HG02884 (cell line): Measurements from ENCODE around the gene ARL2BP.
"Not testable (repeated sequence)": the region's sequence is repeated elsewhere in the genome, so short reads cannot be mapped to it uniquely, and the experiment has no call there.

Experiments used
- ATAC-seq: cut with Tn5 transposase; IDR thresholded peaks from one replicate; pipeline ENCODE4 v1.9.1; 2021; ENCODE audit warnings: mild to moderate bottlenecking, moderate library complexity; ENCODE audit not compliant: unreplicated experiment

The ARL2BP gene

DNA sequence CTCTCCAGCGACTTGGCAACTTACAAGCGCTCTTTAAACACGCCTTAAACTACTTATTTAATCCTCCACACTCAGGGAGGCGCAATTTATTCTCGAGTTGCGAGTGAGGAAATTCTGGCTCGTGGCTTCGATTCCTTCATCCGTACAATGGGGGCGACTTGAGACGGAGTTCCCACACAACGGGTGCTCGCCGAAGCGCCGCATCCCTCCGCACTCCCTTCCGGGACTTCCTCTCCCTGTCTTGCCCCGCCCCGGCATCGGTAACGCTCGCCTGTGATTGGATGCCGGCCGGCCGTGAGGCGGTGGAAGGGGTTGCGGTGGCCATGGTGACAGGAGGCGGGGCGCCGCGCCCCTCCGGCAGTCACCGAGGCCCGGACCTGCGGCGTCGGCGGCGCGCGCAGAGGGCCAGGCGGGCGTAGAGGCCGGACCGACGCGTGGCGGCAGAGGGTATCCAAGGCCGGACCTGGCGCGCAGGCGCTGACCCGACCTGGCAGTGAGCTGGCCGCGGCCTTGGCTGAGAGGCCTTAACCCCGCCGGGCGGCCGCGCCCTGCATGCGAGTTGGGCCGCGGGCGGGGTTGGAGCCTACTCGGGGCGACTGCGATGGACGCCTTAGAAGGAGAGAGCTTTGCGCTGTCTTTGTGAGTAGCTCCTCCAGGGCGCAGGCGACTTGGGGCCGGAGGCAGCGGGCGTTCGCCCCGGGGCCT is at the start of gene ARL2BP:
TSS of gene ARL2BP (plus strand) at position 493 of the 705 bp plus-strand sequence. CDS start at position 602, 109 bp downstream.
- peak; percentile 93 for ATAC-seq

DNA sequence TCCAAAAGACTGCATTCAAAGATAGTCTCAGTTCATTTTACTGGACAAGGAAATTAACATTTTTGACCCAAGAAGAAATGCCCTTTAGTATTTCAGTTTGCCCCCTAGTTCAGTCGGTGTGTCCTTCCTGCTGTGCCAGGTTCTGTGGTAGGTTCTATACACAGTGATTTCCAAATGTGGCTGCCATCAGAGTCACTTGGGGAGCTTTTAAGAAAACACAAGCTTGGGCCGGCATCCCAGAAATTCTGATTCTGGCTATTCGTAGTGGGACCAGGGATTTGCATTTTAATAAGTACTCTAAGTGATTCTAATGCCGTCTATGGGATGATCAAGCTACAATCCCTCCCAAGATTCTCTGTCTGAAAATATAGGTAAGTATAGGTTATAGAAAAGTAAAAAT is 48.8 kb upstream of the ARL2BP start:
- no peak for ATAC-seq

DNA sequence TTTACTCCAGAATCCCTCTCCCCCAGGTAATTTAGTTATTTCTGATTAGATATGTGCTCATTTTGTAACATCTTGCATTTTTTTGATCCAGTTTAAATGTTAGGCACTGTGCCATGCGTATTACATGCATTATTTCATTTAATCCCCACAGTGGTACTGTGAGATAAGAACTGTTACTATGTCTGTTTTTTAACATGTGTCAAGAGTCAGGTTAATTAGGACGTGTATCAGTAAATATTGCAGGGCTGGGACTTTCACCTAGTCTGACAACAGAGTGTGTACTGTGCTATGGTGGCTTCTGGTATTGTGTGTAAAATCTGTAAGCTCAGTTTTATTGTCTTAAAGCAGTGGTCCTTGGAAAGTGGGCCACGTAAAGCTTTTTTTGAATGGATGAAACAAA is 48.3 kb upstream of the ARL2BP start:
- no peak for ATAC-seq

DNA sequence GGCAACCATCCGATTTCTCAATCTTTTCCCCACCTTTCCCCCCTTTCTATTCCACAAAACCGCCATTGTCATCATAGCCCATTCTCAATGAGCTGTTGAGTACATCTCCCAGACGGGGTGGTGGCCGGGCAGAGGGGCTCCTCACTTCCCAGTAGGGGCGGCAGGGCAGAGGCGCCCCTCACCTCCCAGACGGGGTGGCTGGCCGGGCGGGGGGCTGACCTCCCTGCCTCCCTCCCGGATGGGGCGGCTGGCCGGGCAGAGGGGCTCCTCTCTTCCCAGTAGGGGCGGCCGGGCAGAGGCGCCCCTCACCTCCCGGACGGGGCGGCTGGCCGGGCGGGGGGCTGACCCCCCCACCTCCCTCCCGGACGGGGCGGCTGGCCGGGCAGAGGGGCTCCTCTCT is 44.7 kb upstream of the ARL2BP start:
- not testable (repeated sequence) for ATAC-seq

DNA sequence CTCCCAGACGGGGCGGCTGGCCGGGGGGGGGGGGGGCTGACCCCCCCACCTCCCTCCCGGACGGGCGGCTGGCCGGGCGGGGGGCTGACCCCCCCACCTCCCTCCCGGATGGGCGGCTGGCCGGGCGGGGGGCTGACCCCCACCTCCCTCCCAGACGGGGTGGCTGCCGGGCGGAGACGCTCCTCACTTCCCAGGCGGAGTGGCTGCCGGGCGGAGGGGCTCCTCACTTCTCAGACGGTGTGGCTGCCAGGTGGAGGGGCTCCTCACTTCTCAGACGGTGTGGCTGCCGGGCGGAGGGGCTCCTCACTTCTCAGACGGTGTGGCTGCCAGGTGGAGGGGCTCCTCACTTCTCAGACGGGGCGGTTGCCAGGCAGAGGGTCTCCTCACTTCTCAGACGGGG is 44.1 kb upstream of the ARL2BP start:
- not testable (repeated sequence) for ATAC-seq

DNA sequence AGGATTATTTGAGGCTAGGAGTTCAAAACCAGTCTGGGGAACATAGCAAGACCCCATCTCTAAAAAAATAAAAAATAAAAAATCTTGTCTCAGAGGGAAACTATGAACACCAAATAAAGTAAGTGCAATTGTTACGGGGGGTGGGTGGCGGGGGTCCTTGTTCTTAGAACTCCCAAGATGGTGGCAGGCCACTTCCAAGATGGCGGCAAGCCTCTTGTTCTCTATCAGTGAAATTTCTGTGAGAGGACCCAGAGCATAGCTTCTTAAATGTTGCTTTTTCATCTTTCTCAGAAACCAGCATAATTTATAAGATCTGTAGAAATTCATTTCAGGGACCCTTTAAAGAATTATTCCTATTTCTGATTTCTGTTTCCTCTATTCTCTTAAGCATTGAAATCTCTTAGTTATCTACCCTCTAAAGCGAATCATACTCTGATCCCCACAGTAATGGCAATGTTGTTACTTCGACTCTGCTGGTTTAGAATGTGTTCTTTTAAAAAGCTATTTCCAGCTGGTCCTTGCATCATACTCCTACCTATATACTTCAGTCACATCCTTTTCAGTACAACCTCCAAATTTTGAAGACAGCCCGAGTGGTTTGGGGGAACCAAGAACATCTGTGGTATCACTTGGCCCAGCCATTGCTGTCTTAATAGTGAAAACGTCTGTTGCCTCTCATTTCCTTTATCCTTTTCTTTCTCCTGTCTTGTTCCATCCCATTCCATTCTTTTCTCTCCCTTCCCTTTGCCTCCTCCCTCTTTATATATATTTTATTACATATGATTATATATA is 42.8 kb upstream of the ARL2BP start:
- no peak for ATAC-seq

DNA sequence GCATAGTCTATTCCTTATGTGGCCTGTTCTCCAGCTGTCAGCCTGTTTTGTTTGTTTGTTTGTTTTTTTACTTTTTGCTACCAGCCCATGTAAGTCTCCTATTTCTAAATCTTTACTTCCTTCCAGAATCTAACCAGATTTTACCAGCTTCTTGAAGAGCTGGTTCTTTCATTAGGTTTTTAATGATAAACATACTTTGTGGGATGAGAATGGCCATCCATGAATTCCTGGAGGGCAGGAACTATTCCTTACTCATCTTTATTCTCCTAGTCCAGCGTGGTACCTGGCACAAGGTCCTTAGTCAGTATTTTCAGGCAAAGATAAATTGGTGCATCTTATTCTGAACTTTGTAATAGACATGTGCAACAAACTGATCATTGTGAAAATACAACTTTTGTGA is 41.6 kb upstream of the ARL2BP start:
- no peak for ATAC-seq

DNA sequence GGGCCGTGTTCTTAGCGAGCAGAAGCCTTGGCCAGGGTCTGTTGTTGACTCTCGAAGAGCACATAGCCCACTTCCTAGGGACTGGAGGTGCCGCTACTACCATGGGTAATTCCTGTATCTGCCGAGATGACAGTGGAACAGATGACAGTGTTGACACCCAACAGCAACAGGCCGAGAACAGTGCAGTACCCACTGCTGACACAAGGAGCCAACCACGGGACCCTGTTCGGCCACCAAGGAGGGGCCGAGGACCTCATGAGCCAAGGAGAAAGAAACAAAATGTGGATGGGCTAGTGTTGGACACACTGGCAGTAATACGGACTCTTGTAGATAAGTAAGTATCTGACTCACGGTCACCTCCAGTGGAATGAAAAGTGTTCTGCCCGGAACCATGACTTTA is 40.4 kb upstream of the ARL2BP start:
- no peak for ATAC-seq

DNA sequence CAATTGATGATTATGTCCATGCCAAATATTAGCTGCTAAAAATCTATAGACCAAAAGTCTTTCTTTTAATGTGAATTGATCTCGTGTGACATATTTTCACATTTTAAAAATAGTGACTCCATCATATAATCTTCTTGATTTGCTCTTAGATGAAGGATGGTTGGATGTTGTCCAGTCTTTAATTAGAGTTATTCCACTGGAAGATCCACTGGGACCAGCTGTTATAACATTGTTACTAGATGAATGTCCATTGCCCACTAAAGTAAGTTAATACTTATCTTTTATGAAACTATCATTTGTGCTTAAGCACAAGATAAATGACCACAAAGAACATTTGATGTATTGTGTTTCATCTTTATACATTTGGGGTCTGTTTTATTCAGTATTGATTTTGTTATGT is 36.1 kb upstream of the ARL2BP start:
- no peak for ATAC-seq

DNA sequence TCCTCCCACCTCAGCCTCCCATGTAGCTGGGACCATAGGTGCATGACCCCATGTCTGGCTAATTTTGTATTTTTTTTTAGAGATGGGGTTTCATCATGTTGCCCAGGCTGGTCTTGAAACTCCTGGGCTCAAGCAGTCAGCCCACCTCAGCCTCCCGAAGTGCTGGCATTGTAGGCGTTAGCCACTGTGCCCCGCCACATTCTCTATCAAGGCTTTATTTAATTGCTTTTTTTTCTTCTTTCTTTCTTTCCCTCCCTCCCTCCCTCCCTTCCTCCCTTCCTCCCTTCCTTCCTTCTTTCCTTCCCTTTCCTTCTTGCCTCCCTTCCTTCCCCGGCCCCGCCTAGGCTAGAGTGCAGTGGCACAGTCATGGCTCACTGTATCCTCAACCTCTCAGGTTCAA is 35.3 kb upstream of the ARL2BP start:
- ATAC-seq: no peak

DNA sequence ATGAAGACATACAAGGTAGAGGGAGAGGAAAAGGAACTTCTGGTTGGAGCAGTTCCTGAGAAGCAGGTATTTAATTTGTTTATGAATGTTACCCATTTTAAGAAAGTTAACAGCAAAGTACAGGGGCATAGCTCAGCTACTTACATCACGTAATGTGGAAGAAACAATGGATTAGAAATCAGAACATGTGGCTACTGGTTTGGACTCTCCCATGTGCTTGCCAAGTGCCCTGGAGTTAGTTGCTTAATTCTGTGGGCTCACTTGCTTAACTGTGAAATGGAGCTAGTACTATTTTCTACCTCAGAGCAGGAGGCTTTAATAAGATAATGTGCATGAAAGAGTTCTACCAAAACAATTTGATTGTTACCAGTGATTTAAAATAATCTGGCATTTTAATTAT is 31.6 kb upstream of the ARL2BP start:
- no peak for ATAC-seq

DNA sequence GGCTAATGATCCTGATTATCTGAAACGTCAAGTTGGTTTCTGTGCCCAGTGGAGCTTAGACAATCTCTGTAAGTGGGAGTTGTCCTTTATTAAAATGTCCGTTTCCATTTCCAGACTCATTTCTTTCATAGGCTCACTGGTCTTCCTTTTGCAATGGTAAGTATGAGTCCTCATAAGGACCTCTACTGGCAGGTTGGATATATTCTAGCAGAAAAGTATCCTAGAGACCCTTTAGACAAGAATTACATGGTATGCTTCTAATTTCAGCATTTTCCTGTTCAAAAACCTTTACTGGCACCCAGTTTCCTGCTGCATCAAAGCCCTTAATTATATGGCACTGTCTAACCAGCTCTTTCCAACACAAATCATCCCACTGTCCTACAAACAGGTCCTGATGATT is 28.1 kb upstream of the ARL2BP start:
- ATAC-seq: no peak

DNA sequence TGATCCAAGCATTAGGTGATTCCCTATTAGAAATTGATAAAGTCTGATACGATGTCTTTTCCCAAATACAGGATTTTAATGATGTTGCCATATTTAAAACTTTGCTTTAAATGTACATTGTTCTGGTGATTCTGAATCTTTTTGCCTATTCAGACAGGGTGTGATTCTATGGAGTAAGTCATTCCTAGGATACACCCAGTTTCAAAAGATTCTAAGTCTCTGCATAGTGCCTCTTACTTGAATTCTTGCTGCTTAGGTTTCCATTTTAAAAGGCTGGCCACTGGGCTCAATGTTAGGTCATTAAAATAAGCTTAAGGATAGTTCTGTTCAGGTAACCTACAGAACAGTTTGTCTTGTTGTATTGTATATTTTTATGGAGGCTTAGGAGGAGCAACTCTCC is 22.0 kb upstream of the ARL2BP start:
- ATAC-seq: no peak

DNA sequence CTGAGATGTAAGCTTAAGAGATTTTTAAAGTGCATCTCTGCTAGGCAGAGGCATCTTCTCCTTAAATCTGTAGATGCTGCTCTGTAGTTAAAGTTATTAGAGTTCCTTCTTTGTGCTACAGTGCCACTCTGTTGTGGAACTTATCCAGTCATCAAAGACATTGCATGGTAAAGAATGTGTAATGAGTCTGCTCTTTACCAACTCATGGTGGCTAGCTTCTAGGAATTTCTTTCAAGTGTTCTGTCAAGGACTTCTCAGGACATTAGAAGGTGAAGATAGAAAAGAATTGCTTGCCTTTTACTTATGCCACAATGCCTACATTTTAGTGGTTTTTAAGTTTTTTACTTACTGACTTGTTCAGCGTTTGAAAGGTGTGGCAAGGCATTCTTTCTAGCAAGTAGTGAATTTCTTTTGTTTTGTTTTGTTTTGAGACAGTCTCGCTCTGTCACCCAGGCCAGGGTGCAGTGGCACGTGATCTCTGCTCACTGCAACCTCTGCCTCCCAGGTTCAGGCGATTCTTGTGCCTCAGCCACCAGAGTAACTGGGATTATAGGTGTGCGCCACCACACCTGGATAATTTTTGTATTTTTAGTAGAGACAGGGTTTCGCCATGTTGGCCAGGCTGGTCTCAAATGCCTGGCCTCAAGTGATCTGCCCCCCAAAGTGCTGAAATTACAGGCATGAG is 20.3 kb upstream of the ARL2BP start:
- no peak for ATAC-seq

DNA sequence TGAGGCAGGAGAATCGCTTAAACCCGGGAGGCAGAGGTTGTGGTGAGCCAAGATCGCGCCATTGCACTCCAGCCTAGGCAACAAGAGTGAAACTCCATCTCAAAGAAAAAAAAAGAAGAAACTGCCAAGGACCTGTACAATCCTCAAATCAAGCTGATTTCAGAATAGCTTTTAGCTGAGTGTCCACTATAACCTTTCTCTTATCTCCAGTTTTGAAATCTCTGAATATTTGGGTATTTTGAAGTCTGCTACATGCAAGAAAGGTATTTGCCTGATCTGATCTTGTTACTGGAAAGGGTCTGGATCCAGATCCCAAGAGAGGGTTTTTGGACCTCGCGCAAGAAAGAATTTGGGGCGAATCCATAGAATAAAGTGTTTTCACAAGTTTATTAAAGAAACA is 19.1 kb upstream of the ARL2BP start:
- no peak for ATAC-seq

DNA sequence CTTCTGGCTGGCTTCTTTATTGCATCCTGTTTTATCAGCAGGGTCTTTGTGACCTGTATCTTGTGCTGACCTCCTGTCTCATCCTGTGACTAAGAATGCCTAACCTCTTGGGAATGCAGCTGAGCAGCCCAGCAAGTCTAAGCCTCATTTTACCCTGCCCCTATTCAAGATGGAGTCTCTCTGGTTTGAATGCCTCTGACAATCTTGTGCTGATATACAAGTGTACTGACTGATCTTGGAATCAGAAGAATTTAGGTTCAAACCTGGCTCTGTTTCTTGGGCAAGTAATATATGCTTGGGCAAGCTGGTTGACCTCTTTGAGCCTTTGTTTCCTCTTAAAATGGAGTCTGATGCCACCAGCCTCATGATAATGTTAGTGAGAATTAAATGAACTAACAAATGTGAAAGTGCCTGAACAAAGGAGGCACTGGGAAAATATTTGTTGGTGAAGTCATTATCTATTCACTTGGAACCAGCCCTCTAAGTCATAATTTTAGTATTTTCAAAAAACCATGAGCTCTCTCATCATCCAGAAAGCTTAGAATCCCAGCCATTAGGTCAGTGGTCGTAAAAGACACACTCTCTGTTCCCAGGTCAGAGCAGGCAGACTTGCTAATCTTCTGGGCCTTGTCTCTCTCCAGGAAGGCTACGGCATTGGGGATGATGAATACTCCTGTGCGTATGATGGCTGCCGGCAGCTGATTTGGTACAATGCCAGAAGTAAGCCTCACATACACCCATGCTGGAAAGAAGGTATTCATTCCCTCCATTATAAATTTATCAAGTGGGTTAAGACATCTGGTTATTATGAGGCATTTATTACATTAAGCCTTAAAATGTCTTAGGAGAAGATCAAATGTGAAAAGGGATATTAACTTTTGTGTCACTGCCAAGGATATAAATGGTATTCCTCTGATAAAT is 18.1 kb upstream of the ARL2BP start:
- no peak for ATAC-seq

DNA sequence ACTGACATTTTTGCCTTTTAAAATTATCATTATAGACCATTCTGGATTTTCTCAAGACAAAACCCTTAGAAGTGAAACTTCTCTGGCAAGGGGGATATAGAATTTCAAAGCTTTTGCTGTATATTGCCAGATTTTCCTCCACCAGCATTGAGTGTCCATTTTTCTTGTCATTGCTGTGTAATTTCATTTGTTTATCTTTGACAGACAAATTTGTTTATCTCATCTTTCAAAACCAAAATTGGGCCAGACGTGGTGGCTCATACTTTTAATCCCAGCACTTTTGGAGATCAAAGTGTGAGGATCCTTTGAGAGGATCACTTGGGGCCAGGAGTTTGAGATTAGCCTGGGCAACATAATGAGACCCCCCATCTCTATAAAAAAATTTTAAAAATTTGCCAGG is 16.0 kb upstream of the ARL2BP start:
- no peak for ATAC-seq

DNA sequence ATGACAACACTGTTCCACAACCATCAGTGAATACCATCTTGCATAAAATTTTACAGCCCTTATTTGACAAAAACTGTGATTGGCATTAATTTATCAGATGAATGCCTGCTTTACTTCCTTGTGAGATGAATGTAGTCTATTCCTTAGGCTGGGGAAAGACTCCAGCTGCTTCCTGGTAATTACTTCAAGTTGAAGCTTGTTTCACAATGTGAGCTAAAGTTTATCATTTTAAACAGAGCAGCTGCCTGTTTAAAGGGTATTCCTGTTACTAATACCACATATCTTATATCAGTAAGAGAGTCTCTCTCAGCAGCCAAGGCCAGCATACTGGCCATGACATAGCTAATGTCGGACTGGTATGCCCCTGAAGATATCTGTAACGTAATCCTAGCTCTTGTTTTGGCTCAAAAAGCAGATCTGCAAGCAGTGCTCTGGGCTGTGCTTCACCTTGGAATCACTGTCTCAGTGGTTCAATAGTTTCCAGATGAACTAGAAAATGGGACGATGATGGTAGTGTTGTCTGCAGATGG is 13.2 kb upstream of the ARL2BP start:
- ATAC-seq: no peak

DNA sequence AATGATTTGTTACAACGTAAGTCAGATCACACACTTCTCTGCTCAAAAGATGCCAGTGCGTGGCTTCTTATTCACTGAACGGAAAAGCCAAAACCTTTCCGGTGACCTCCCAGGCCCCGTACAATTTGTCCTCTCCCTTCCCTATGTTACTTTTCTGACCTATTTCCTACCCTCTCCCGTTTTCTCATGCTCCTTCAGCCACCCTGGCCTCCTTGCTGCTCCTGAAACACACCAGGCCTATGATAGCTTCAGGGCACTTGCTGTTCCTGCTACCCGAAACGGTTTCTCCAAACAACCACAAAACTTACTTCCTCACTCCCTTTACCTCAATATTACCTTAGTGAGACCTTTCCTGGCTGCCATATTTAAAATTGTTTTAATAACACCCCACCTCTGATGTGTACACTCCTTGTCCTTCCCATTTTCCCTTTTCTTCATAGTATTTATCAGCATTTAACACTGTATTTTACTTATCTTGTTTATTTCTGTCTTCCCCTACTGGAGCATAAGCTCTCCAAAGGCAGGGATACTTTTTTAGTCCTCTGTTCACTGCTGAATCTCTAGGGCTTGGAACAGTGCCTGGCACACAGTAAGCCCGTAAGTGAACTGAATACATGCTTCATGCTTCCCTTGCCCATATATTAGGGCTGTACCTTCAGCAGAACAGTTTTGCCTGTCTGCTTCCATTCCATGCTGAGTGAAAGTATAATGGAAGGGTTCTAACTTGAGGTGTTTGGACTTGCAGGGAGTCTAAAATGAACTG is 10.9 kb upstream of the ARL2BP start:
- ATAC-seq: no peak

DNA sequence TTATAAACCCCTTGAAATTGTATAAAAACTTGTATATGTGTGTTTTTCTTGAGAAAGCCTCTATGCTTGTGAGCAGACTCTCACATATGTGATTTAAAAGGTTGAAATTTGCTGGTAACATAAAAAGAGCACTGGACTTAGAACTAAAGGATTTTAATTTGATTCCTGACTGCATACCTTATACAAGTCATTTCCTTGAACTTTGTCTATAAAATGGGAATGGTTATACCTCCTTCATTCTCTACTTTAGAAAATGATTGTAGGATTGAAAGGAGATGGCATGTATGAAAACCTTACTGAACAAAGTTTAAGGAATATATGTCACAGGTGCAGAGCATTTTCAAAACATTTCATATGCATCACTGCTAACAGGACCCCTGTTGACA is 10.4 kb upstream of the ARL2BP start:
- no peak for ATAC-seq
